GM12878 (cell line): ENCODE measurements around the gene F2. TPM values are rescaled to one million over a fixed set of nuclear protein-coding genes. Genes with fewer than 3 reads are reported as not detected.

ENCODE experiments used
- ATAC-seq: fragments of 200-7000 bp; cut with Tn5 transposase; 3 replicates; pipeline ENCODE4 v1.9.1; 2020; ENCODE audit warnings: mild to moderate bottlenecking, moderate library complexity
- BruUV-seq: library from RNA; stranded (reverse); fragments of 400-500 nt; replicated peaks from 2 replicates; lab custom pipeline; 2021; lab: Mats Ljungman, UMichigan
- CTCF ChIA-PET: fragments of 300-600 bp; sonication (Branson Sonifier 250); formaldehyde crosslinking; extraction: SDS; loops from one replicate; lab custom pipeline; 2021; ENCODE audit warnings: inconsistent platforms; lab: Yijun Ruan, JAX
- POLR2A ChIA-PET: fragments of 350-600 bp; formaldehyde crosslinking; extraction: SDS; loops from one replicate; lab custom pipeline; 2021; ENCODE audit warnings: inconsistent platforms; lab: Charles Lee
- RAD21 ChIA-PET: fragments of 300-600 bp; sonication (Branson Sonifier 250); formaldehyde crosslinking; loops from one replicate; lab custom pipeline; 2023; ENCODE audit warnings: antibody characterized with exemption; ENCODE audit not compliant: unreplicated experiment; lab: Charles Lee
- SMC1A ChIA-PET: fragments of 300-600 bp; sonication (Branson Sonifier 250); formaldehyde crosslinking; loops from one replicate; lab custom pipeline; 2023; ENCODE audit not compliant: unreplicated experiment, uncharacterized antibody; lab: Charles Lee
- DNase-seq: peaks from one replicate; pipeline ENCODE4 v3.0.0-alpha.2; 2011; ENCODE audit warnings: low read depth, low spot score
- FAIRE-seq: peaks from 3 replicates; lab custom pipeline; 2011; peaks lifted over from hg19 to GRCh38; lab: Jason Lieb, UNC
- H2AFZ ChIP-seq: 2 replicates; pipeline ENCODE4 v1.6.0; 2011; ENCODE audit warnings: low read depth, low read length, control low read depth; ENCODE audit not compliant: control insufficient read depth
- H3K27ac ChIP-seq: 2 replicates; pipeline ENCODE4 v1.5.1; 2011; ENCODE audit warnings: control low read depth; ENCODE audit not compliant: control insufficient read depth, insufficient read depth
- H3K27me3 ChIP-seq, 2 experiments: replicated peaks in 1 of 2; 2 replicates each; pipeline versions ENCODE4 v1.6.0 to v1.6.1; 2011; ENCODE audit warnings: low read length in 1 of 2; ENCODE audit not compliant: control insufficient read depth in 2 of 2, insufficient read depth in 2 of 2
- H3K36me3 ChIP-seq, 2 experiments: 2 replicates each; pipeline ENCODE4 v1.5.1; 2011; ENCODE audit warnings: low read length in 1 of 2; ENCODE audit not compliant: control insufficient read depth in 2 of 2, insufficient read depth in 2 of 2
- H3K4me1 ChIP-seq: 2 replicates; pipeline ENCODE4 v1.6.1; 2011; ENCODE audit warnings: mild to moderate bottlenecking, low read length, moderate library complexity, mixed read lengths; ENCODE audit not compliant: control insufficient read depth, insufficient read depth
- H3K4me2 ChIP-seq: 2 replicates; pipeline ENCODE4 v1.6.0; 2011; ENCODE audit warnings: control low read depth; ENCODE audit not compliant: control insufficient read depth, insufficient read depth
- H3K4me3 ChIP-seq: fragments of 200-600 bp; sonication (generic); 2 replicates; pipeline ENCODE4 v1.5.1; 2016
- H3K79me2 ChIP-seq: 2 replicates; pipeline ENCODE4 v1.6.0; 2011; ENCODE audit warnings: low read length; ENCODE audit not compliant: control insufficient read depth, insufficient read depth
- H3K9ac ChIP-seq: 2 replicates; pipeline ENCODE4 v1.8.0; 2011; ENCODE audit warnings: low read length, control low read depth, mixed read lengths; ENCODE audit not compliant: control insufficient read depth, insufficient read depth
- H3K9me3 ChIP-seq: replicated peaks from 3 replicates; pipeline ENCODE4 v1.5.1; 2011; ENCODE audit warnings: mild to moderate bottlenecking, low read length; ENCODE audit not compliant: control insufficient read depth, insufficient read depth
- H4K20me1 ChIP-seq: 2 replicates; pipeline ENCODE4 v1.6.0; 2011; ENCODE audit not compliant: control insufficient read depth, insufficient read depth
- CTCF ChIP-seq, 3 experiments: IDR thresholded peaks in 2 of 3; conservative IDR thresholded peaks in 1 of 3; 2 replicates each; pipeline ENCODE4 v1.5.1; 2011; ENCODE audit warnings: low read depth in 3 of 3, low read length in 3 of 3, mild to moderate bottlenecking in 3 of 3, control low read depth in 2 of 3, moderate library complexity in 2 of 3, inconsistent platforms in 1 of 3, mixed read lengths in 1 of 3; ENCODE audit not compliant: control insufficient read depth in 2 of 3, insufficient read depth in 1 of 3; ENCODE audit errors: extremely low read depth in 1 of 3
- DPF2 ChIP-seq: fragments of 450-650 bp; IDR thresholded peaks from 2 replicates; pipeline ENCODE4 v1.6.1; 2017; ENCODE audit warnings: mild to moderate bottlenecking
- FOXM1 ChIP-seq: IDR thresholded peaks from 2 replicates; pipeline ENCODE4 v1.6.1; 2012; ENCODE audit warnings: low read depth, mild to moderate bottlenecking, inconsistent platforms, low read length, moderate library complexity
- HDAC2 ChIP-seq: fragments of 200-600 bp; sonication (generic); IDR thresholded peaks from 2 replicates; pipeline ENCODE4 v1.6.1; 2017
- HDAC6 ChIP-seq: fragments of 200-600 bp; sonication (generic); IDR thresholded peaks from one replicate; pipeline ENCODE4 v1.8.0; 2017; ENCODE audit warnings: antibody characterized with exemption; ENCODE audit not compliant: unreplicated experiment
- JUND ChIP-seq: IDR thresholded peaks from 2 replicates; pipeline ENCODE4 v1.6.1; 2012; ENCODE audit warnings: low read depth, mild to moderate bottlenecking, low read length, improper control_type of control experiment, moderate library complexity
- KLF5 ChIP-seq: fragments of 450-650 bp; IDR thresholded peaks from 2 replicates; pipeline ENCODE4 v1.6.1; 2014; ENCODE audit warnings: mild to moderate bottlenecking; ENCODE audit not compliant: partially characterized antibody
- MAX ChIP-seq: IDR thresholded peaks from 2 replicates; pipeline ENCODE4 v1.6.1; 2012; ENCODE audit warnings: low read depth, low read length, improper control_type of control experiment
- MXI1 ChIP-seq: fragments of 150-350 bp; IDR thresholded peaks from 2 replicates; pipeline ENCODE4 v1.6.1; 2011; ENCODE audit warnings: low read depth, mild to moderate bottlenecking, inconsistent platforms, low read length, improper control_type of control experiment
- NR2F1 ChIP-seq: fragments of 450-650 bp; conservative IDR thresholded peaks from 2 replicates; pipeline ENCODE4 v1.6.1; 2017; ENCODE audit warnings: mild to moderate bottlenecking
- PML ChIP-seq: IDR thresholded peaks from 2 replicates; pipeline ENCODE4 v1.6.1; 2012; ENCODE audit warnings: low read length, inconsistent platforms
- SMARCA5 ChIP-seq: fragments of 450-650 bp; IDR thresholded peaks from 2 replicates; pipeline ENCODE4 v1.6.1; 2017; ENCODE audit warnings: mild to moderate bottlenecking
- SRF ChIP-seq, 2 experiments: IDR thresholded peaks; 2 replicates each; pipeline ENCODE4 v1.6.1; 2011; ENCODE audit warnings: low read depth in 2 of 2, low read length in 2 of 2, mild to moderate bottlenecking in 1 of 2, moderate library complexity in 1 of 2
- STAT1 ChIP-seq: fragments of 450-650 bp; conservative IDR thresholded peaks from 2 replicates; pipeline ENCODE4 v1.6.1; 2014; ENCODE audit warnings: antibody characterized with exemption, mild to moderate bottlenecking
- ZNF217 ChIP-seq: fragments of 450-650 bp; IDR thresholded peaks from 2 replicates; pipeline ENCODE4 v1.6.1; 2017; ENCODE audit warnings: antibody characterized with exemption, mild to moderate bottlenecking
- WGBS: methylation state at CpG from one replicate; pipeline ENCODE4 v1.1.6; 2016; ENCODE audit warnings: low lambda C conversion rate; ENCODE audit not compliant: insufficient replicate concordance, insufficient coverage; ENCODE audit errors: missing lambda C conversion rate; 5-methylcytosine and 5-hydroxymethylcytosine counted together
- in situ Hi-C: fragments of 300-500 bp; cut with MboI; formaldehyde crosslinking; loops from 9 replicates; pipeline ENCODE4 v1.14.3; 2018; ENCODE audit warnings: mixed read lengths
- intact Hi-C: fragments of 100-400 bp; cut with micrococcal nuclease; formaldehyde crosslinking; loops from one replicate; pipeline ENCODE4 v1.14.2; 2022; ENCODE audit not compliant: unreplicated experiment
- polyA plus RNA-seq, 11 experiments: library from polyadenylated mRNA; depleted of rRNA in 4 of 11; unstranded in 6 of 11; stranded (reverse) in 5 of 11; fragments of >200 nt; fragmentation: Nextera tagmentation in 4 of 11; fragmentation: Illumina TruSeq in 1 of 11; extraction: Ambion mirVana in 4 of 11; extraction: Trizol in 1 of 11; gene quantifications; 1 replicate in 1 of 11; 2 replicates in 10 of 11; pipeline versions ENCODE4 v1.2.1 to v1.2.3, GENCODE V29; 2011 to 2016; ENCODE audit warnings: inconsistent platforms in 2 of 11, missing spikeins in 2 of 11, low read depth in 1 of 11
- total RNA-seq, 4 experiments: library from RNA; depleted of rRNA in 3 of 4; stranded (reverse); fragments of >200 nt in 3 of 4; fragmentation: Illumina TruSeq in 1 of 4; extraction: Trizol in 1 of 4; gene quantifications; 2 replicates each; pipeline versions ENCODE4 v1.2.1 to v1.2.3, GENCODE V29; 2013 to 2021
- TF ChIP-seq, protein P1 (sequence below): fragments of 450-650 bp; IDR thresholded peaks from 2 replicates; pipeline ENCODE4 v1.6.1; 2017; ENCODE audit warnings: mild to moderate bottlenecking, moderate library complexity

The F2 gene
- total and polyA plus RNA-seq, 10 of the 15 experiments (the other 5 are each of a cell fraction or from before 2014, with no cell fraction given): 0.23 to 0.72 TPM; not detected in 8

DNA sequence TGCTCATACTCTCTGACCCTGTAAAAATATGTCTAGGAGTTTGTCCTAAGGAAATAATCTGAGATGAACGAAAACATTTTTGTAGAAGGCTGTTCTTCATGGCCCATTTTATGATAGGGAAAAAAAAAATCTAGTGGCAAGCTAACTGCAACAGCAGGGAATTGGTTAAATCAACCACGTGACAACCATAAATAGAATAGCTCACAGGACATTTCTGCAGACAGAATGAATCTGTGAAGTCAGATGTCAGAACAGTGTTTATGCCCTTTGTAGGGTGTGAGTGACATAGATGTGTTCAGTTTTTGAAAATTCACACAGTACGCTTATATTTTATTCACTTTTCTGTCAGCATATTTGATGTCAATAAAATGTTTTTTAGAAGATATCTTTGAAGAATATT is 34.6 kb upstream of the F2 start:
- ChIA-PET SMC1A (no interaction called here), POLR2A (interaction anchor here (0.6 kb wide), 1 partner anchor 694 kb away, joined by 3 read pairs; no protein-coding TSS in a partner anchor), RAD21 (no interaction called here)

More for the DNA sequence above, 34.6 kb upstream of the F2 start:
- WGBS: 99% methylated on average over 3 of the region's 3 CpGs
- Histone ChIP-seq H3K27me3 (no peaks in the 10 kb centered on the region), H2AFZ (no peak overlapping the region), H3K4me2 (no peak overlapping the region), H4K20me1 (no peaks in the 10 kb centered on the region), H3K79me2 (no peaks in the 10 kb centered on the region), H3K4me1 (no peaks in the 10 kb centered on the region), H3K36me3 (peaks cover 6 to 18% of the 10 kb centered on the region in 2 experiments; a peak in 3 of 4 replicates), H3K4me3 (no peak overlapping the region), H3K9me3 (no peaks in the 10 kb centered on the region), H3K27ac (no peak overlapping the region), H3K9ac (no peak overlapping the region)
- in situ Hi-C loops: no loop called here
- FAIRE-seq (no peak), DNase-seq (no peak), ATAC-seq (no peak)
- CTCF ChIA-PET: no interaction called here
- intact Hi-C loops: no loop called here
- no TSS peak for BruUV-seq
- no peak for TF ChIP-seq MAX
- no peak for TF ChIP-seq STAT1
- TF ChIP-seq HDAC6: no peak
- no peak for TF ChIP-seq FOXM1
- TF ChIP-seq DPF2: no peak
- TF ChIP-seq PML: no peak
- TF ChIP-seq NR2F1: no peak
- TF ChIP-seq HDAC2: no peak
- TF ChIP-seq MXI1: no peak
- no peak for TF ChIP-seq SMARCA5
- TF ChIP-seq JUND: no peak
- TF ChIP-seq, protein P1, sequence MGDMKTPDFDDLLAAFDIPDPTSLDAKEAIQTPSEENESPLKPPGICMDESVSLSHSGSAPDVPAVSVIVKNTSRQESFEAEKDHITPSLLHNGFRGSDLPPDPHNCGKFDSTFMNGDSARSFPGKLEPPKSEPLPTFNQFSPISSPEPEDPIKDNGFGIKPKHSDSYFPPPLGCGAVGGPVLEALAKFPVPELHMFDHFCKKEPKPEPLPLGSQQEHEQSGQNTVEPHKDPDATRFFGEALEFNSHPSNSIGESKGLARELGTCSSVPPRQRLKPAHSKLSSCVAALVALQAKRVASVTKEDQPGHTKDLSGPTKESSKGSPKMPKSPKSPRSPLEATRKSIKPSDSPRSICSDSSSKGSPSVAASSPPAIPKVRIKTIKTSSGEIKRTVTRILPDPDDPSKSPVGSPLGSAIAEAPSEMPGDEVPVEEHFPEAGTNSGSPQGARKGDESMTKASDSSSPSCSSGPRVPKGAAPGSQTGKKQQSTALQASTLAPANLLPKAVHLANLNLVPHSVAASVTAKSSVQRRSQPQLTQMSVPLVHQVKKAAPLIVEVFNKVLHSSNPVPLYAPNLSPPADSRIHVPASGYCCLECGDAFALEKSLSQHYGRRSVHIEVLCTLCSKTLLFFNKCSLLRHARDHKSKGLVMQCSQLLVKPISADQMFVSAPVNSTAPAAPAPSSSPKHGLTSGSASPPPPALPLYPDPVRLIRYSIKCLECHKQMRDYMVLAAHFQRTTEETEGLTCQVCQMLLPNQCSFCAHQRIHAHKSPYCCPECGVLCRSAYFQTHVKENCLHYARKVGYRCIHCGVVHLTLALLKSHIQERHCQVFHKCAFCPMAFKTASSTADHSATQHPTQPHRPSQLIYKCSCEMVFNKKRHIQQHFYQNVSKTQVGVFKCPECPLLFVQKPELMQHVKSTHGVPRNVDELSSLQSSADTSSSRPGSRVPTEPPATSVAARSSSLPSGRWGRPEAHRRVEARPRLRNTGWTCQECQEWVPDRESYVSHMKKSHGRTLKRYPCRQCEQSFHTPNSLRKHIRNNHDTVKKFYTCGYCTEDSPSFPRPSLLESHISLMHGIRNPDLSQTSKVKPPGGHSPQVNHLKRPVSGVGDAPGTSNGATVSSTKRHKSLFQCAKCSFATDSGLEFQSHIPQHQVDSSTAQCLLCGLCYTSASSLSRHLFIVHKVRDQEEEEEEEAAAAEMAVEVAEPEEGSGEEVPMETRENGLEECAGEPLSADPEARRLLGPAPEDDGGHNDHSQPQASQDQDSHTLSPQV: no peak
- no peak for TF ChIP-seq KLF5
- no peak for TF ChIP-seq CTCF (IDR thresholded peaks at IDR 0.05 in 2 of 3, conservative IDR thresholded peaks at IDR 0.05 in 1 of 3; ENCODE audit: control insufficient read depth in 2 of 3, extremely low read depth in 1 of 3, insufficient read depth in 1 of 3, low read depth in 3 of 3, low read length in 3 of 3)
- no peak for TF ChIP-seq SRF (IDR thresholded peaks at IDR 0.05; ENCODE audit: low read depth in 2 of 2, low read length in 2 of 2)
- TF ChIP-seq ZNF217: no peak
